NB4 (cell line): ENCODE data around the gene ACTG1.

ENCODE experiments used
- CTCF ChIP-seq: IDR thresholded peaks from one replicate; pipeline ENCODE4 v1.5.1; 2012; ENCODE audit warnings: low read depth, low read length
- POLR2A ChIP-seq: IDR thresholded peaks from 2 replicates; pipeline ENCODE4 v1.6.1; 2011; ENCODE audit warnings: mild to moderate bottlenecking; ENCODE audit not compliant: insufficient read length; ENCODE audit errors: extremely low read depth

GRCh38 chr17:81487487-81488275 lies 24.9 kb downstream of the ACTG1 start:
- TF ChIP-seq CTCF (no peak), POLR2A (peak; percentile 47)
